Keratinocyte (primary cell): ENCODE results near the gene MOB3B. TPM values are rescaled to one million over a fixed set of nuclear protein-coding genes. Genes with fewer than 3 reads are reported as not detected.
A peak's percentile ranks its signal among the peaks of the same experiment; 100 is the strongest.

Source experiments
- DNase-seq: peaks from one replicate; pipeline ENCODE4 v3.0.0-alpha.2; 2011; ENCODE audit warnings: low read depth, missing footprints, low spot score
- FAIRE-seq: peaks from 2 replicates; lab custom pipeline; 2011; peaks lifted over from hg19 to GRCh38; lab: Jason Lieb, UNC
- H2AFZ ChIP-seq: 2 replicates; pipeline ENCODE4 v1.6.0; 2012; ENCODE audit warnings: low read length, control low read depth, inconsistent platforms; ENCODE audit not compliant: control insufficient read depth
- H3K27ac ChIP-seq: 2 replicates; pipeline ENCODE4 v1.5.1; 2011; ENCODE audit warnings: low read length; ENCODE audit not compliant: control insufficient read depth, insufficient read depth
- H3K27me3 ChIP-seq: 3 replicates; pipeline ENCODE4 v1.6.0; 2011; ENCODE audit warnings: low read length; ENCODE audit not compliant: control insufficient read depth, insufficient read depth; ENCODE audit errors: extremely low read depth
- H3K36me3 ChIP-seq, 2 experiments: 2 replicates in 1 of 2; 3 replicates in 1 of 2; pipeline ENCODE4 v1.5.1; 2011; ENCODE audit warnings: low read length in 2 of 2, mild to moderate bottlenecking in 1 of 2; ENCODE audit not compliant: control insufficient read depth in 2 of 2, insufficient read depth in 2 of 2; ENCODE audit errors: extremely low read depth in 1 of 2
- H3K4me1 ChIP-seq: 3 replicates; pipeline ENCODE4 v1.5.1; 2011; ENCODE audit warnings: low read length; ENCODE audit not compliant: control insufficient read depth, insufficient read depth; ENCODE audit errors: extremely low read depth
- H3K4me2 ChIP-seq: 3 replicates; pipeline ENCODE4 v1.6.0; 2011; ENCODE audit warnings: low read depth, low read length; ENCODE audit not compliant: control insufficient read depth, insufficient read depth; ENCODE audit errors: extremely low read depth
- H3K4me3 ChIP-seq, 3 experiments: fragments of 200-600 bp in 1 of 3; sonication (generic) in 1 of 3; 2 replicates in 2 of 3; 3 replicates in 1 of 3; pipeline ENCODE4 v1.5.1; 2011 to 2016; ENCODE audit warnings: low read length in 3 of 3, mild to moderate bottlenecking in 3 of 3, control low read depth in 2 of 3, inconsistent platforms in 1 of 3, low read depth in 1 of 3, mixed read lengths in 1 of 3, mixed run types in 1 of 3, moderate library complexity in 1 of 3; ENCODE audit not compliant: control insufficient read depth in 2 of 3, insufficient read depth in 2 of 3; ENCODE audit errors: extremely low read depth in 1 of 3
- H3K79me2 ChIP-seq: 2 replicates; pipeline ENCODE4 v1.6.0; 2012; ENCODE audit warnings: low read length; ENCODE audit not compliant: control insufficient read depth, insufficient read depth
- H3K9ac ChIP-seq: 3 replicates; pipeline ENCODE4 v1.6.0; 2011; ENCODE audit warnings: low read length; ENCODE audit not compliant: control insufficient read depth, insufficient read depth; ENCODE audit errors: extremely low read depth
- H3K9me1 ChIP-seq: 3 replicates; pipeline ENCODE4 v1.6.0; 2011; ENCODE audit warnings: low read length; ENCODE audit not compliant: control insufficient read depth, insufficient read depth; ENCODE audit errors: extremely low read depth
- H3K9me3 ChIP-seq: 2 replicates; pipeline ENCODE4 v1.5.1; 2012; ENCODE audit warnings: low read depth, low read length; ENCODE audit not compliant: control insufficient read depth
- H4K20me1 ChIP-seq: 3 replicates; pipeline ENCODE4 v1.6.0; 2011; ENCODE audit warnings: low read length; ENCODE audit not compliant: control insufficient read depth, insufficient read depth; ENCODE audit errors: extremely low read depth
- CTCF ChIP-seq, 3 experiments: IDR thresholded peaks in 1 of 3; conservative IDR thresholded peaks in 1 of 3; optimal IDR thresholded peaks in 1 of 3; 2 replicates in 2 of 3; 3 replicates in 1 of 3; pipeline versions ENCODE3 to v1.5.1; 2011; ENCODE audit warnings: low read length in 3 of 3, mild to moderate bottlenecking in 3 of 3, moderate library complexity in 2 of 3, control low read depth in 1 of 3, inconsistent platforms in 1 of 3; ENCODE audit not compliant: insufficient read depth in 2 of 3; ENCODE audit errors: extremely low read depth in 1 of 3
- EZH2 ChIP-seq: IDR thresholded peaks from one replicate; pipeline ENCODE4 v1.6.1; 2012; ENCODE audit warnings: inconsistent platforms, mild to moderate bottlenecking, low read length, moderate library complexity
- dilution Hi-C: fragments of 300-500 bp; cut with MboI; formaldehyde crosslinking; loops from one replicate; pipeline ENCODE4 v1.7.0; 2020; ENCODE audit warnings: low sequenced_read_pairs; ENCODE audit not compliant: extremely low pct_ligation_motif_present
- polyA plus RNA-seq, 5 experiments: library from polyadenylated mRNA; depleted of rRNA in 3 of 5; stranded (reverse) in 3 of 5; stranded (forward) in 1 of 5; unstranded in 1 of 5; fragments of >200 nt; gene quantifications; 1 replicate in 1 of 5; 2 replicates in 3 of 5; 3 replicates in 1 of 5; pipeline versions ENCODE4 v1.2.1 to v1.2.3, GENCODE V29; 2011 to 2012; ENCODE audit warnings: missing spikeins in 2 of 5, low read depth in 1 of 5, low replicate concordance in 1 of 5

The MOB3B gene
- polyA plus RNA-seq, 1 donor (not counting 4 experiments of a cell fraction or from before 2014, with no cell fraction given), result 35.3 TPM

GRCh38 chr9:27475057-27475595 lies 54.5 kb downstream of the MOB3B start:
- Histone ChIP-seq H3K36me3 (peaks cover 0 to 5% of the 10 kb centered on the region in 2 experiments), H3K4me3 (no peak overlapping the region), H2AFZ (no peak overlapping the region), H4K20me1 (no peaks in the 10 kb centered on the region), H3K4me2 (no peak overlapping the region), H3K9ac (no peak overlapping the region), H3K9me1 (peaks cover 2% of the 10 kb centered on the region), H3K4me1 (peaks cover 20% of the 10 kb centered on the region), H3K27me3 (no peaks in the 10 kb centered on the region), H3K79me2 (peaks cover 37% of the 10 kb centered on the region), H3K27ac (no peak overlapping the region), H3K9me3 (no peaks in the 10 kb centered on the region)
- FAIRE-seq, result no peak
- dilution Hi-C loops, result no loop called here
- DNase-seq, result no peak
- TF ChIP-seq CTCF (optimal IDR thresholded peaks at IDR 0.05 in 1 of 3, IDR thresholded peaks at IDR 0.05 in 1 of 3, conservative IDR thresholded peaks at IDR 0.05 in 1 of 3; ENCODE audit: extremely low read depth in 1 of 3, insufficient read depth in 2 of 3, low read length in 3 of 3) (no peak), EZH2 (no peak)

GRCh38 chr9:27474305-27474704 lies 55.3 kb downstream of the MOB3B start:
- H3K79me2 ChIP-seq, result peaks cover 38% of the 10 kb centered on the region
- H4K20me1 ChIP-seq, result no peaks in the 10 kb centered on the region
- no peak overlapping the region for H3K9ac ChIP-seq
- H3K27me3 ChIP-seq, result no peaks in the 10 kb centered on the region
- H3K4me3 ChIP-seq, result no peak overlapping the region
- no peaks in the 10 kb centered on the region for H3K9me3 ChIP-seq
- DNase-seq (no peak), FAIRE-seq (peak; percentile 43)
- no peak overlapping the region for H3K27ac ChIP-seq
- dilution Hi-C loops, result no loop called here
- no peak overlapping the region for H2AFZ ChIP-seq
- peaks cover 0 to 10% of the 10 kb centered on the region in 2 experiments for H3K36me3 ChIP-seq
- peaks cover 23% of the 10 kb centered on the region for H3K4me1 ChIP-seq
- H3K4me2 ChIP-seq, result no peak overlapping the region
- TF ChIP-seq EZH2 (no peak), CTCF (optimal IDR thresholded peaks at IDR 0.05 in 1 of 3, IDR thresholded peaks at IDR 0.05 in 1 of 3, conservative IDR thresholded peaks at IDR 0.05 in 1 of 3; ENCODE audit: extremely low read depth in 1 of 3, insufficient read depth in 2 of 3, low read length in 3 of 3) (no peak)
- H3K9me1 ChIP-seq, result peaks cover 2% of the 10 kb centered on the region
